GM23248 (cell line): Measurements from ENCODE around the gene PRRT3.

Experiments used
- EZH2 ChIP-seq: fragments of 200-600 bp; sonication (generic); IDR thresholded peaks from 2 replicates; pipeline ENCODE4 v1.6.1; 2018; ENCODE audit warnings: antibody characterized with exemption, mild to moderate bottlenecking; ENCODE audit not compliant: insufficient read depth, poor library complexity, severe bottlenecking
- EZH2phosphoT487 ChIP-seq: fragments of 200-600 bp; sonication (generic); IDR thresholded peaks from 2 replicates; pipeline ENCODE4 v1.6.1; 2018; ENCODE audit warnings: antibody characterized with exemption, moderate library complexity, mild to moderate bottlenecking, low read depth; ENCODE audit not compliant: insufficient read depth

DNA sequence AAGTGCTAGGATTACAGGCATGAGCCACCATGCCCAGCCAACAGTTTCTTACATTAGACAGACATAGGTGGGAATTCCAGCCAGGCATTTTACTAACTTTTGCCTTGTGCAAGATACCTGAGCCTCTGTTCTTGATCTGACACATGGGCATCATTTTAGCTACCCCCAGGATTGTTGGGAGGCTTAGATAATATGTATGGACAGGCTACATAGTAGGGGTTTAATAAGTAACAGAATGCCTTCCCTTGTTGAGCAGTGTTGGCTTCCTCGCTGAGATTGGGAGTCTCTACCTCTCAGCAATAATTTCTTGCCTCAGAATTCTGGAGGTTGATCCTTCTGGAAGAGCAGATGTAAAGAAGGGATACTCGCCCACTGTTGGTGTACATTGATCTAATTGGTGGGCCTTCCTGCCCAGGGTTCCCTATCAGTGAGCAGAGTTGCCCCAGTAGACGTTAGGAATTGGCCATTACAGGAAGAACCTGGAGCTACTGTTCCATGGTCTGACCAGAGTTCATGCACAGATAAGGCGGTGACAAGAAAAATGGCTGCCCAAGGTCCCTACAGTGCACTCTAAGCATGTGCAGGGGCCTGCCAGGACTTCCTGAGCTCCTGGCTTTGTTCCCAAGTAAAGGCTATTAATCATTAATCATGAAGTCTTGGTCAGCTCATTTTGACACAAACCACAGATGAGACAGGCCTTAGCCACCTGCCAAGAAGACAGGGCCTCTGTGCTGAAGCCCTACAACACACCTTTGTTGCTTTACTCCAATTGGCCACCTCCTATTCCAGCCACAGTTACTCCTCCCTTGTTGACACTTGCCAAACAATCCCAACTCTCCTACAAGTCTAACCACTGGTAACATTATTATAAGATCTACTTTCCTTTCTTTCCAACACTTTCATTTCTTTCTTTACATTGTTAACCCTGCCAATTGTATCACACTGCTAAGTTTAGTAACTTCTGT is 54.5 kb downstream of the PRRT3 start:
- no peak for TF ChIP-seq EZH2phosphoT487
- no peak for TF ChIP-seq EZH2
